Fibroblast of skin of abdomen (primary cell): ENCODE data around the gene LDLRAD4.

Experiments
- DNase-seq: peaks from one replicate; pipeline ENCODE4 v3.0.0-alpha.2; 2013

LDLRAD4 gene

DNA sequence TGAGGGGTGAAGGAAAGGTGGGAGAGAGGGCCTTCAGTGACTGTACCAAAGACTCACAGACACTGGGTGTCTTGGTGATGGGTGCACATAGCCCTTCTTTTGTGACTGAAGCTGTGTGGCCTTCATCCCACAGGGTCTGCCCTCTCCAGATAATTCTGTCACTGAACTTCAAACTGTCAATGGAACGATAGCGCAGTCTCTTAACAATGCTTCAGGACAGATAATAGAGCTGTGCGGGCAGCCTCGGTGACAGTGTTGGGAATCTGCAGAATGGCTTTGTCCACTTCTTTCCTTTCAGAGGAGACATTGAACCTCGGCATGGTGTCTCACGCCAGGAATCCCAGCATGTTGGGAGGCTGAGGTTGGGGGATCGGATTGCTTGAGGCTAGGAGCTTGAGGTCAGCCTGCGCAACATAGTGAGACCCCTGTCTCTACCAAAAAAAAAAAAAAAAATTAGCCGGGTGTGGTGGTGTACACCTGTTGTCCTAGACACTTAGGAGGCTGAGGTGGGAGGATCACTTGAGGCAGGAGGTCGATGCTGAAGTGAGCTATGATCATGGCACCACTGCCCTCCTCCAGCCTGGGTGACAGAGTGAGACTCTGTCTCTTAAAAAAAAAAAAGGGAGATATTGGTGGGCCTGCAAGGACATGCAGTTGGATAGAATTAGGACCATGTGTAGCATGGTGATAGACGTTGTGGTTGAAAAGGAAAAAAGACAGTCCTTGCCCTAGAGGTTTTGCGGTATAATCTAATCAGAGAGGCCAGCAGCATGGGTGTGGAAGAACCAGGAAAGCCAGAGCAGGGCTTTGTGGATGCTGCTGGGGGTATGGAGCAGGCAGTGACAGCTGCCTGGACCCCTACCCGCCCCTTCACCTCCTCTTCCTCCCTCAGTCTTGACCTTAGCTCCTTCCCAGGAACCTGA lies 91.4 kb downstream of the LDLRAD4 start:
- no peak for DNase-seq

GRCh38 chr18:13311193-13311592 lies 92.6 kb downstream of the LDLRAD4 start:
- no peak for DNase-seq

DNA sequence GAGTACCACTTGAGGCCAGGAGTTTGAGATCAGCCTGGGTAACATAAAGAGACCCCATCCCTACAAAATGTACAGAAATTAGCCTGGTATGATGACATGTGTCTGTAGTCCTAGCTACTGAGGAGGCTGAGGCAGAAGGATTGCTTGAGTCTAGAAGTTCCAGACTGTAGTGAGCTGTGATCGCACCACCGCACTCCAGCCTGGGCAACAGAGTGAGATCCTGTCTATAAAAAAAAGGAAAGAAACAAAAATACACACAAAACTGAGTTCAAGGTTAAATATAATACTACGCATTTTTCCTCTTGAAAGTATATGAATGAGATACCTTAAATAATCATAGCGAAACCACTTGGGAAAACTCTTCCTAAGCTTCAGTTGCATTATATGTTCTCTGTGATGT lies 94.0 kb downstream of the LDLRAD4 start:
- no peak for DNase-seq

- no peak for DNase-seq
Measured at GRCh38 chr18:13313006-13313686, 94.6 kb downstream of the LDLRAD4 start.

- no peak for DNase-seq
Measured at GRCh38 chr18:13315000-13315399, 96.4 kb downstream of the LDLRAD4 start.

DNA sequence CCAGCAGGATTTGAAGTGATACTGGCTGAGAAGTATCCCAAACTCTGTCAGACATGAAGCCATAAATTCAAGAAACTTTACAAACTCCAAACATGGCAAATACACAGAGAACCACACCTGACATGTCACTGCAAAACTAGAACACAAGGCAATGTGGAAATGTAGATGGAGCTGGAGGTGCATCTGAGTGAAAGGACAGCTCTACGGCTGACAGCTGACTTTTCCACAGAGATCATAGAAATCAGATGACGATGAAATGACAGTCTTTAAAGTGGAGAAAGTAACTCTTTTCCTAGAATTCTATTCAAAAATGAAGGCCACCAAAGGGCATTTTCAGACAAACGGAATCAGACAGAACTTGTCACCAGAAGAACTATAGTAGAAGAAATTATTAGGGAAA lies 97.5 kb downstream of the LDLRAD4 start:
- DNase-seq, result no peak

- DNase-seq, result no peak
Measured at GRCh38 chr18:13317801-13318200, 99.2 kb downstream of the LDLRAD4 start.

DNA sequence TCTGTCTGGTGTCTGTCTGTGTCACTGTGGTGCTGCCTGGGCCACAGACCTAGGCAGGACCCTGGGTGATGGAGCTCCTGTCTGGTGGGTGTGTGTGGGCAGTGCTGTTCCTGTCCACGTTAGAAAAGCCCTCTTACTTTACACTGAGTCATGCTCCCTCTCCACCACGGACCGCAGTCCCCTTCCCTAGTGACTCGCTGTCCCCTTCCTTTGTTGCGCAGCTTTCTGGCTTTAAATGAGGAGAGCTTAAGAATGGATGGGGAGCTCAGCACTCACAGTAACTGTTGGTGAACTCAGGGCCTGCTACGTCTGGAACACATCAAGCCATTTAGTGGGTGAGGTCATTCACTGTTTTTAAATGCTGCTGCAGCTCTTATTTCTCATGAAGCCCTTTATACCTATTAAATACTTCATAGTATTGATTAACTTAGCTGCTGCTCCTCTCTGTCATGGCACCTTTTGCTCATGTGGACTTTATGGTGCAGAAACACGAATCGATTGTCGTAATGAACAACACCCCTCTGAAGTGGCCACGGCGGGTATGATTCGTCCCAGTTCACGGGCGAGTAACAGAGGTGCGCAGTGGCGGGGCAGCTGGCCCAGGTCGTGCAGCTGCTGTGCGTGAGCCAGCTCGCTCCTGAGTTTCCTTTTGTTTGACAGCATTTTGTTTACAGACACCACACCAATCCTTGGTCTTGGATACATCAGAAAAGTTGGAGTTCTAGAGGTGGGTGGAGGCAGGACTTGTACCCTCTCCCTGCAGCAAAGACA lies 100.4 kb downstream of the LDLRAD4 start:
- peak; percentile 11 for DNase-seq

- DNase-seq, result no peak
Measured at GRCh38 chr18:13319629-13320028, 101.1 kb downstream of the LDLRAD4 start.

GRCh38 chr18:13320096-13320495 lies 101.5 kb downstream of the LDLRAD4 start:
- DNase-seq, result no peak

DNA sequence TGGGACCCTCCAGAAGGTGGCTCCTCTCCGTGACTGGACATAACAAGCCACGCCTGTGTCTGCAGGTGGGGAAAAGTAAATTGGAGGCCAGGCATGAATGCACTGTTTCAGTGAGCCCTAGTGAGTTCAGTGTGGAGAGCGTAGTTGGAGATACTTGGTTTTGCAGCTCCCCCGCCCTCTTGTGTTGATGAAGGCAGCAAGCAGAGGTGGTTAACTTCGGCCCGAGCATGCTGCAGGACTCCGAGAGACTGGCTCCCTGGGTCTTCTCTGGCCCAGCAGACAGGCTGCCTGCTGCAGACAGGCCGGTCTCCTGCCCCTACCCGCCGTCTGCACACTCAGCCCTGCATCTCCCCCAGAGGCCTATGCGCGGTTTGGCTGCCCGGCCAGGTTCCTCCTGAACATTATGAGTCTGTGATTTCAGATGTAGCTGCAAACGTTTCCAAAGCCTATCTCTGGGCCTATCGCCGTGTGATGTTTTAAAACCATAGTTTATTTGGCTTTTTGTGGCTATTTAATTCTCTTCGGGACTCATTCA lies 102.4 kb downstream of the LDLRAD4 start:
- no peak for DNase-seq

- peak; percentile 6 for DNase-seq
Measured at GRCh38 chr18:13321923-13322322, 103.4 kb downstream of the LDLRAD4 start.

- no peak for DNase-seq
Measured at GRCh38 chr18:13323186-13323585, 104.6 kb downstream of the LDLRAD4 start.

- no peak for DNase-seq
Measured at GRCh38 chr18:13324880-13325279, 106.3 kb downstream of the LDLRAD4 start.

DNA sequence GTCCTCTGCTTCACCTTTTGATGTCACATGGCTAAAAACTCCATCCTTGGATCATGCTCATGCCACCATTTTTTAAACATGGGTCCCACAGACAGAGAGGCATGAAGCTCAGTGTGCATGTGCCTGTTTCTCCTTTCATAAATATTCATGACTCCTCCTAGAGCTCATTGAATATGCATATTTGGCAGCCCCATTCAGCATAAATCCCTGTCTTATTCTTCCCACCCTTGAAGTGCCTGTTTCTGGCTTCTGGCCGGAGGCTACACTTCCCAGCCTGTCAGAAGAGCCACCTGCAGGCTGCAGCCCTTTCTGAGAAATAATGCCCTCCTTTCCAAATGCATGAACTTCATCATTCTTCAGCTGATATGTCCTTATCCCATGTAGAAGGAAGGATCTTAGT lies 109.7 kb downstream of the LDLRAD4 start:
- no peak for DNase-seq

GRCh38 chr18:13330996-13331395 lies 112.4 kb downstream of the LDLRAD4 start:
- no peak for DNase-seq

GRCh38 chr18:13331846-13332245 lies 113.3 kb downstream of the LDLRAD4 start:
- no peak for DNase-seq

DNA sequence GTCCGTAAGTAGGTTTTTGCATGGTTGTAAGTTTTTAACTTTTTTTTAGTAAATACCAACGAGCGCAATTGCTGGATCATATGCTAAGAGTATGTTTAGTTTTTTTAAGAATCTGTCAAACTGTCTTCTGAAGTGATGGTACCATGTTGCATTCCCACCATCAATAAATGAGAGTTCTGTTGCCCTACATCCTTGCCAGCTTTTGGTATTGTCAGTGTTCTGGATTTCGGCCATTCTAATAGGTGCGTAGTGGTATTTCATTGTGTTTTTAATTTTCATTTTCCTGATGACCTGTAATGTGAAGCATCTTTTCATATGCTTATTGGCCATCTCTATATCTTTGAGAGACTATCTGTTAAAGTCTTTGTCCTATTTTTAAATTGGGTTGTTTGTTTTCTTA lies 114.3 kb downstream of the LDLRAD4 start:
- DNase-seq, result no peak

GRCh38 chr18:13335903-13336302 lies 117.3 kb downstream of the LDLRAD4 start:
- DNase-seq, result no peak

DNA sequence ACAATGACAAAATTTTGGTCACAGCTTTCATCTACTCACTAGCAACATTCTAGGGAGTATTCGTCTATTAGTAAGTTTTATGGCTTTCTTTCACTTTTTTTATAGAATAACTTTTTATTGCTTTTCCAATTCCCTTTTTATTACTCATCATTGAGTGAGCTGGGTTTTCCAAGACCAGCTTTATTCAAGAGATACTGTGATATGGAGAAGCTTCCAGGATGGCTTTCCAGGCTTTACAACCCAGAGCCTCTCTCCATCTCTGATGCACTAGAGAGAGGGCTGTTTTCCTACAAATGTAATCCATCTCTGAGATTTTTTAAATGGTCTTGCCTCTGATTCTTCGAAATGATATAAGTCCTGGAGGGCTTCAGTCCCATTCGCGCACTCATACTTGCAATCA lies 118.3 kb downstream of the LDLRAD4 start:
- DNase-seq, result peak; percentile 46

- no peak for DNase-seq
Measured at GRCh38 chr18:13337369-13337768, 118.8 kb downstream of the LDLRAD4 start.

DNA sequence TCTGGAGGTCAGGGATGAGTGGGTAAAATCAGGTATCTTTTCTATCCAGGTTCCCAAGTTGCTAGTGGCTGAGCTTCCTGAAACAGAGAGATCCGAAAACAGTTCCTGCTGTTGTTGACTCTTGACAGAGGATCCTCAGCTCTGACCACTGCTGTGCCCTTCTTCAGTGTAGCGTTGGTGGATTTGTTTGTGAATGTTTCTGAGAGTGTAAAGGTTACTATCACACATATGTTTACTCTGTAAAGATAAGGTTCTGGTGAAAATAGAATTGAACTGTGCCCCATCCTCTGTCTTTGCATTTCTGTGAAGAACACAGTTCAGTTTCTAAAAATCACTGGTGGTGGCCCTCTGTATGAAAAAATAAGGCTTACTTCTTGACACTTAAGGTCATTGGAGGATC lies 119.8 kb downstream of the LDLRAD4 start:
- no peak for DNase-seq

DNA sequence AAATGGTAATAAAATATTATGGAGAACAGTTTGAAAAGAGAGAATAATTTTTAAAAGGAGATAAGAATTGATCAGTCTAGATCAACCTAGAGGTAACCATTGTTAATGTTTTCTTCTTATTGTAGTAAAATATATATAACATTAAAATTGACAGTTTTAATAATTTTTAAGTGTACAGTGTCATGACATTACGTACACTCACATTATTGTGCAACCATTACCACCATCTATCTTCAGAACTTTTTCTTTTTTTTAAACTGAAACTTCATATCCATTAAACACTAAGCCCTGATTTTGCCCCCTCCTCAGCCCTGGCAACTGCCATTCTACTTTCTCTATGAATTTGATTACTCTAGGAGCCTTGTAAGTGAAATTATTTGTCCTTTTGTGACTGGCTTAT lies 121.1 kb downstream of the LDLRAD4 start:
- no peak for DNase-seq
